GM12865 (cell line): ENCODE data around the gene SPNS1.
"Not testable (repeated sequence)": the region's sequence is repeated elsewhere in the genome, so short reads cannot be mapped to it uniquely, and the experiment has no call there.

ENCODE experiments used
- DNase-seq: peaks from one replicate; pipeline ENCODE4 v3.0.0; 2010; ENCODE audit warnings: low read depth
- H3K4me3 ChIP-seq: 2 replicates; pipeline ENCODE4 v1.5.1; 2011; ENCODE audit warnings: mild to moderate bottlenecking, low read depth, low read length, control low read depth
- CTCF ChIP-seq: IDR thresholded peaks from 2 replicates; pipeline ENCODE4 v1.5.1; 2011; ENCODE audit warnings: low read length, control low read depth, low read depth, inconsistent platforms; ENCODE audit not compliant: insufficient read depth; ENCODE audit errors: missing control alignments

The SPNS1 gene

GRCh38 chr16:28938721-28939120 lies 35.9 kb upstream of the SPNS1 start:
- TF ChIP-seq CTCF: no peak
- no peak for DNase-seq
- no peak overlapping the region for H3K4me3 ChIP-seq

GRCh38 chr16:28939825-28940224 lies 34.8 kb upstream of the SPNS1 start:
- not testable (repeated sequence) for DNase-seq, H3K4me3 ChIP-seq

DNA sequence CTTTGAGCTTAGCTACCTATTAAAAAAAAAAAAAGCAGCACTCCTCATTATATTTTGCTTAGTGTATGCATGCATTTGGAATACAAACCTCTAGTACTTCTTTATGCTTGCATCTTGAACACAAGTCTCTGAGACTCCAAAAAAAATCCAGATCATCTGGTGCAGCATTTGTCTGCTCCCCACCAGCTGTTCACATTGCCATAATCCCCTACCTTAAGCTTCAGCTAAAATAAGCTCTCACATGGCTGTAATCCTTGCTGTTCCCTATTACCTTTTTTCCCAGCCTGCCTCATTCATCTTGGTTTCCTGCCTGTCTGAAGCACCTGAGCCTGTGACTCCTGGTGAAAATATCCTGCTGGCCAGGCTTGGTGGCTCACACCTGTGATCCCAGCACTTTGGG lies 31.3 kb upstream of the SPNS1 start:
- TF ChIP-seq CTCF: no peak
- DNase-seq: no peak

GRCh38 chr16:28946681-28947080 lies 27.9 kb upstream of the SPNS1 start:
- TF ChIP-seq CTCF: no peak
- H3K4me3 ChIP-seq: no peak overlapping the region
- DNase-seq: no peak

More for the DNA sequence above, 31.3 kb upstream of the SPNS1 start:
- no peak overlapping the region for H3K4me3 ChIP-seq

DNA sequence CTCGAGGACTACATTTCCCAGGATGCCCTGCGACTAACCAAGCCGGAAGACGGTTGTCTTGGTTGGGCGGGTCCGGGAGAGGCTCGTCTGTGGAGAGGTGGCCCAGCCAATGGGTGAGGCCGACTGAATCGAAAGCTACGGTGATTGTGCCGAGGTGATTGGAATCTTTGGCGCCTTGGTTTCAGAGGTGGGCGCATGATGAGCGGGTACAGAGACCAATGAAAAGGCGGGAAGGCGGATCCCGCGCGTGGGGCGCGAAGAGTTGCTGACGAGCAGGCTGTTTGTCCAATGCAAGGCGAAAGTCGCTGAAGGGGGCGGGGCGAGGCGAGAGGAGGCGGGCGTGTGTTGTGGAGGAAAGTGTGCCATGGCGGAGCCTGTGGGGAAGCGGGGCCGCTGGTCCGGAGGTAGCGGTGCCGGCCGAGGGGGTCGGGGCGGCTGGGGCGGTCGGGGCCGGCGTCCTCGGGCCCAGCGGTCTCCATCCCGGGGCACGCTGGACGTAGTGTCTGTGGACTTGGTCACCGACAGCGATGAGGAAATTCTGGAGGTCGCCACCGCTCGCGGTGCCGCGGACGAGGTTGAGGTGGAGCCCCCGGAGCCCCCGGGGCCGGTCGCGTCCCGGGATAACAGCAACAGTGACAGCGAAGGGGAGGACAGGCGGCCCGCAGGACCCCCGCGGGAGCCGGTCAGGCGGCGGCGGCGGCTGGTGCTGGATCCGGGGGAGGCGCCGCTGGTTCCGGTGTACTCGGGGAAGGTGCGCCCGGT lies 23.7 kb upstream of the SPNS1 start, which contains the start of gene NFATC2IP:
TSS of gene NFATC2IP (plus strand) at position 290 of the 762 bp plus-strand sequence. CDS start at position 365, 75 bp downstream.
- no peak for TF ChIP-seq CTCF
- peak; percentile 100 for DNase-seq
- peak within 1 kb of the TSS; percentile 74 for H3K4me3 ChIP-seq

GRCh38 chr16:28951410-28951943 lies 23.1 kb upstream of the SPNS1 start:
- H3K4me3 ChIP-seq: peak overlapping the region; percentile 74
- DNase-seq: peak; percentile 59
- no peak for TF ChIP-seq CTCF

GRCh38 chr16:28958216-28958615 lies 16.4 kb upstream of the SPNS1 start:
- TF ChIP-seq CTCF: no peak
- no peak overlapping the region for H3K4me3 ChIP-seq
- DNase-seq: no peak
